HCT116 (cell line): ENCODE data around the gene PRELID2. TPM values are rescaled to one million over a fixed set of nuclear protein-coding genes. Genes with fewer than 3 reads are reported as not detected.

Experiments used
- ATAC-seq: fragments of 200-7000 bp; cut with Tn5 transposase; 2 replicates; pipeline ENCODE4 v1.9.1; 2020; ENCODE audit warnings: mild to moderate bottlenecking, moderate library complexity
- BruUV-seq: library from RNA; stranded (reverse); fragments of 400-500 nt; replicated peaks from 2 replicates; lab custom pipeline; 2021; lab: Mats Ljungman, UMichigan
- CTCF ChIA-PET: fragments of 300-600 bp; sonication (Branson Sonifier 250); formaldehyde crosslinking; loops from one replicate; lab custom pipeline; 2021; ENCODE audit warnings: antibody characterized with exemption; lab: Charles Lee
- POLR2A ChIA-PET: fragments of 300-600, 350-600 bp; sonication (Branson Sonifier 250); formaldehyde crosslinking; loops from one replicate; lab custom pipeline; 2021; ENCODE audit warnings: antibody characterized with exemption; lab: Charles Lee
- RAD21 ChIA-PET, 2 experiments: fragments of 300-600 bp; sonication (Branson Sonifier 250); formaldehyde crosslinking; loops; one replicate each; lab custom pipeline; 2023; ENCODE audit warnings: low total read pairs in 2 of 2; ENCODE audit not compliant: uncharacterized antibody in 2 of 2, unreplicated experiment in 2 of 2, low non-redundant PET in 1 of 2; lab: Charles Lee
- DNase-seq: peaks from one replicate; pipeline ENCODE4 v3.0.0-alpha.2; 2010; ENCODE audit warnings: low read depth, low spot score
- H2AFZ ChIP-seq: fragments of 200-600 bp; shearing (Covaris generic), sonication (generic); 2 replicates; pipeline ENCODE4 v1.6.1; 2017; ENCODE audit warnings: low read depth, mixed run types, mixed read lengths, antibody characterized with exemption, low read length; ENCODE audit not compliant: poor library complexity, severe bottlenecking
- H3K27ac ChIP-seq: 2 replicates; pipeline ENCODE4 v1.5.1; 2012; ENCODE audit warnings: low read depth, low read length
- H3K27me3 ChIP-seq: fragments of 200-600 bp; sonication (generic); 2 replicates; pipeline ENCODE4 v1.6.1; 2016; ENCODE audit warnings: mixed run types, low read length, mixed read lengths; ENCODE audit not compliant: insufficient read depth
- H3K36me3 ChIP-seq, 2 experiments: fragments of 200-500 bp in 1 of 2; fragments of 200-600 bp in 1 of 2; sonication (Bioruptor generic) in 1 of 2; sonication (generic) in 1 of 2; 2 replicates each; pipeline versions ENCODE4 v1.5.1 to v1.6.1; 2014 to 2016; ENCODE audit warnings: low read length in 2 of 2, inconsistent platforms in 1 of 2, mixed read lengths in 1 of 2, mixed run types in 1 of 2; ENCODE audit not compliant: insufficient read depth in 2 of 2, control insufficient read depth in 1 of 2
- H3K4me1 ChIP-seq, 2 experiments: fragments of 200-600 bp in 1 of 2; sonication (generic) in 1 of 2; 2 replicates each; pipeline versions ENCODE4 v1.5.1 to v1.6.1; 2012 to 2017; ENCODE audit warnings: low read length in 2 of 2, inconsistent platforms in 1 of 2, mild to moderate bottlenecking in 1 of 2, mixed read lengths in 1 of 2, mixed run types in 1 of 2, moderate library complexity in 1 of 2; ENCODE audit not compliant: insufficient read depth in 2 of 2, control insufficient read depth in 1 of 2
- H3K4me2 ChIP-seq: fragments of 200-600 bp; sonication (generic); 2 replicates; pipeline ENCODE4 v1.6.1; 2017; ENCODE audit warnings: mixed run types, low read length, mixed read lengths
- H3K4me3 ChIP-seq, 2 experiments: fragments of 200-600 bp in 1 of 2; sonication (generic) in 1 of 2; replicated peaks in 1 of 2; 2 replicates each; pipeline ENCODE4 v1.5.1; 2011 to 2016; ENCODE audit warnings: low read length in 2 of 2, control low read depth in 1 of 2, low read depth in 1 of 2, mild to moderate bottlenecking in 1 of 2, mixed read lengths in 1 of 2, mixed run types in 1 of 2
- H3K79me2 ChIP-seq: fragments of 200-600 bp; sonication (generic); 2 replicates; pipeline ENCODE4 v1.6.1; 2017; ENCODE audit warnings: mild to moderate bottlenecking, mixed run types, low read length, moderate library complexity, mixed read lengths; ENCODE audit not compliant: insufficient read depth
- H3K9ac ChIP-seq: fragments of 200-600 bp; sonication (generic); 2 replicates; pipeline ENCODE4 v1.6.1; 2016; ENCODE audit warnings: low read length, mixed read lengths
- H3K9me2 ChIP-seq: fragments of 200-600 bp; sonication (generic), shearing (Covaris generic); 2 replicates; pipeline ENCODE4 v1.6.1; 2017; ENCODE audit warnings: mixed run types, mild to moderate bottlenecking, moderate library complexity; ENCODE audit not compliant: insufficient read depth
- H3K9me3 ChIP-seq, 2 experiments: fragments of 200-500 bp in 1 of 2; fragments of 200-600 bp in 1 of 2; sonication (Bioruptor generic) in 1 of 2; sonication (generic) in 1 of 2; 2 replicates each; pipeline ENCODE4 v1.6.1; 2014 to 2017; ENCODE audit warnings: low read length in 2 of 2, mixed read lengths in 2 of 2, inconsistent platforms in 1 of 2, low read depth in 1 of 2, mild to moderate bottlenecking in 1 of 2, mixed run types in 1 of 2, moderate library complexity in 1 of 2; ENCODE audit not compliant: control insufficient read depth in 1 of 2, insufficient read depth in 1 of 2
- H4K20me1 ChIP-seq: fragments of 200-600 bp; sonication (generic), shearing (Covaris generic); 2 replicates; pipeline ENCODE4 v1.6.1; 2017; ENCODE audit warnings: mixed run types, mild to moderate bottlenecking, moderate library complexity; ENCODE audit not compliant: insufficient read depth
- CBX3 ChIP-seq: IDR thresholded peaks from 2 replicates; pipeline ENCODE4 v1.6.1; 2012; ENCODE audit warnings: low read depth
- ELF1 ChIP-seq: IDR thresholded peaks from 2 replicates; pipeline ENCODE4 v1.6.1; 2012; ENCODE audit warnings: low read depth, borderline replicate concordance
- EZH2 ChIP-seq: fragments of 200-600 bp; sonication (generic); IDR thresholded peaks from 2 replicates; pipeline ENCODE4 v1.6.1; 2017; ENCODE audit warnings: antibody characterized with exemption, mixed run types
- EZH2phosphoT487 ChIP-seq: fragments of 200-600 bp; IDR thresholded peaks from 2 replicates; pipeline ENCODE4 v1.6.1; 2018; ENCODE audit warnings: antibody characterized with exemption, borderline replicate concordance
- FOSL1 ChIP-seq: IDR thresholded peaks from 2 replicates; pipeline ENCODE4 v1.6.1; 2012; ENCODE audit warnings: low read depth
- JUND ChIP-seq: IDR thresholded peaks from 2 replicates; pipeline ENCODE4 v1.6.1; 2012
- POLR2A ChIP-seq: IDR thresholded peaks from 2 replicates; pipeline ENCODE4 v1.7.0; 2011; ENCODE audit warnings: borderline replicate concordance; ENCODE audit not compliant: insufficient read depth, insufficient read length; ENCODE audit errors: extremely low read depth
- POLR2AphosphoS5 ChIP-seq: IDR thresholded peaks from 2 replicates; pipeline ENCODE4 v1.6.1; 2011; ENCODE audit warnings: mild to moderate bottlenecking, low read depth, low read length, moderate library complexity
- SIN3A ChIP-seq: IDR thresholded peaks from 2 replicates; pipeline ENCODE4 v1.6.1; 2012; ENCODE audit warnings: low read depth
- SP1 ChIP-seq: IDR thresholded peaks from 2 replicates; pipeline ENCODE4 v1.6.1; 2012; ENCODE audit warnings: low read depth
- SRF ChIP-seq: IDR thresholded peaks from 2 replicates; pipeline ENCODE4 v1.6.1; 2012; ENCODE audit warnings: low read depth
- TCF7L2 ChIP-seq: IDR thresholded peaks from 2 replicates; pipeline ENCODE4 v1.7.0; 2011; ENCODE audit warnings: borderline replicate concordance, inconsistent platforms; ENCODE audit not compliant: insufficient read depth, insufficient read length; ENCODE audit errors: extremely low read depth
- YY1 ChIP-seq: IDR thresholded peaks from 2 replicates; pipeline ENCODE4 v1.6.1; 2011; ENCODE audit warnings: low read length, low read depth, moderate library complexity, mild to moderate bottlenecking; ENCODE audit not compliant: insufficient replicate concordance; ENCODE audit errors: extremely low read depth
- ZBTB33 ChIP-seq: IDR thresholded peaks from 2 replicates; pipeline ENCODE4 v1.6.1; 2011; ENCODE audit warnings: mild to moderate bottlenecking, low read length, moderate library complexity; ENCODE audit not compliant: insufficient replicate concordance; ENCODE audit errors: extremely low read depth
- ZFX ChIP-seq: fragments of 450-650 bp; IDR thresholded peaks from 2 replicates; pipeline ENCODE4 v1.6.1; 2017
- ZNF274 ChIP-seq: fragments of 200-500 bp; sonication (Bioruptor generic); IDR thresholded peaks from 2 replicates; pipeline ENCODE4 v1.6.1; 2014; ENCODE audit warnings: mild to moderate bottlenecking, low read depth, low read length, inconsistent platforms
- intact Hi-C: fragments of 100-400 bp; cut with micrococcal nuclease; formaldehyde crosslinking; loops from 2 replicates; pipeline ENCODE4 v1.10.0; 2022
- total RNA-seq: library from RNA; stranded (reverse); gene quantifications from one replicate; pipeline ENCODE4 v1.2.1, GENCODE V29; 2021; ENCODE audit not compliant: unreplicated experiment

Gene PRELID2
- total RNA-seq, 1 experiment from 2014 or later, result 20.1 TPM

DNA sequence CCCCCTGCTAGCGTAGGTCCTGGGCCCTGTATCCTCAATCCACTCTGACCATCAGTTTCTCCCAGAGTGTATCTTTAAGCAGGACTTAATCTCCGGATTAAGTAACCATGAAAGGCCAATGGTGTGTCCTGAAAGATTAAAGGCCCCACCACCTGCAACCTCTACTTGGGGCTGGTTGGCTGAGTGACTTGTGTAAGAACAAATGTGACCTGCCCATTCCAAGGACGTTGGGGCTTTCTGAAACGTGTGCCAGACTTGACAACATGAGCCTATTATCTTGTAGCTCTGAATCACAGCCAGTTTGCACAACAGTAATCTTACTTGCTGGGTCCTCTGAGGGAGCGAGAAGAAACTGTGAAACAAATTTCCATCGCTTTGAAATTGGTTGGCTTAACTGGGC, 3.1 kb upstream of the PRELID2 start:
- peaks cover 14% of the 10 kb centered on the region for H3K79me2 ChIP-seq
- H3K27ac ChIP-seq, result no peak overlapping the region
- no peaks in the 10 kb centered on the region for H3K36me3 ChIP-seq
- no peak overlapping the region for H2AFZ ChIP-seq
- ChIA-PET CTCF (no interaction called here), RAD21 (no interaction called here), POLR2A (no interaction called here)
- no peak overlapping the region for H3K9ac ChIP-seq
- DNase-seq (no peak), ATAC-seq (no peak)
- BruUV-seq, result no TSS peak
- no peaks in the 10 kb centered on the region for H3K9me2 ChIP-seq
- no peaks in the 10 kb centered on the region for H3K27me3 ChIP-seq
- peaks cover 16 to 27% of the 10 kb centered on the region in 2 experiments for H3K4me1 ChIP-seq
- H4K20me1 ChIP-seq, result no peaks in the 10 kb centered on the region
- no peak overlapping the region for H3K4me2 ChIP-seq
- no peak overlapping the region for H3K4me3 ChIP-seq
- intact Hi-C loops, result loop anchor here (10.0 kb wide), 1 partner anchor 97 kb away; the partner anchor contains the start of gene SH3RF2
- no peaks in the 10 kb centered on the region for H3K9me3 ChIP-seq
- no peak for TF ChIP-seq TCF7L2
- TF ChIP-seq EZH2phosphoT487, result no peak
- TF ChIP-seq ELF1, result no peak
- no peak for TF ChIP-seq CBX3
- no peak for TF ChIP-seq YY1
- TF ChIP-seq ZBTB33, result no peak
- no peak for TF ChIP-seq EZH2
- TF ChIP-seq JUND, result no peak
- TF ChIP-seq POLR2A, result no peak
- no peak for TF ChIP-seq SIN3A
- no peak for TF ChIP-seq ZNF274
- TF ChIP-seq FOSL1, result no peak
- no peak for TF ChIP-seq SRF
- TF ChIP-seq POLR2AphosphoS5, result no peak
- TF ChIP-seq SP1, result no peak
- no peak for TF ChIP-seq ZFX
- TF ChIP-seq, all 23 proteins: peak for 0
